Neuronal stem cell (in vitro differentiated cells): ENCODE measurements around the gene SPINK4. TPM values are rescaled to one million over a fixed set of nuclear protein-coding genes. Genes with fewer than 3 reads are reported as not detected.
A peak's percentile ranks its signal among the peaks of the same experiment; 100 is the strongest.

Experiments
- DNase-seq: peaks from one replicate; pipeline ENCODE4 v3.0.0-alpha.2; 2013; ENCODE audit warnings: low spot score
- H2AFZ ChIP-seq: one replicate; pipeline ENCODE4 v1.6.1; 2013; ENCODE audit warnings: mild to moderate bottlenecking, low read length, inconsistent platforms
- H2AK5ac ChIP-seq: 2 replicates; pipeline ENCODE4 v1.6.1; 2013; ENCODE audit warnings: low read depth, mild to moderate bottlenecking, inconsistent platforms, low read length, moderate library complexity, mixed read lengths
- H2BK120ac ChIP-seq: 2 replicates; pipeline ENCODE4 v1.6.1; 2013; ENCODE audit warnings: low read depth, mild to moderate bottlenecking, inconsistent platforms, low read length, moderate library complexity, mixed read lengths
- H2BK12ac ChIP-seq: one replicate; pipeline ENCODE4 v1.6.1; 2013; ENCODE audit warnings: low read length, inconsistent platforms
- H2BK15ac ChIP-seq: 2 replicates; pipeline ENCODE4 v1.6.1; 2013; ENCODE audit warnings: mild to moderate bottlenecking, low read length, inconsistent platforms, mixed read lengths
- H2BK5ac ChIP-seq: one replicate; pipeline ENCODE4 v1.6.1; 2013; ENCODE audit warnings: inconsistent platforms, mild to moderate bottlenecking, low read length, moderate library complexity
- H3K14ac ChIP-seq: one replicate; pipeline ENCODE4 v1.6.1; 2013; ENCODE audit warnings: low read length, inconsistent platforms
- H3K18ac ChIP-seq: 2 replicates; pipeline ENCODE4 v1.6.1; 2013; ENCODE audit warnings: low read length, inconsistent platforms
- H3K23ac ChIP-seq: 2 replicates; pipeline ENCODE4 v1.6.1; 2013; ENCODE audit warnings: low read depth, mild to moderate bottlenecking, mixed read lengths, low read length, inconsistent platforms; ENCODE audit not compliant: poor library complexity
- H3K27ac ChIP-seq: replicated peaks from 3 replicates; pipeline ENCODE4 v1.5.1; 2013; ENCODE audit warnings: low read length, inconsistent platforms
- H3K27me3 ChIP-seq, 3 experiments: 2 replicates each; pipeline ENCODE4 v1.6.1; 2013; ENCODE audit warnings: low read length in 3 of 3, mild to moderate bottlenecking in 2 of 3, inconsistent platforms in 1 of 3, low read depth in 1 of 3, mixed read lengths in 1 of 3, moderate library complexity in 1 of 3; ENCODE audit not compliant: control insufficient read depth in 3 of 3, insufficient read depth in 3 of 3
- H3K36me3 ChIP-seq, 2 donors: replicated peaks in 1 of 2; 2 replicates each; pipeline ENCODE4 v1.6.1; 2013; ENCODE audit warnings: low read length in 2 of 2; ENCODE audit not compliant: control insufficient read depth in 2 of 2, insufficient read depth in 2 of 2
- H3K4ac ChIP-seq: 2 replicates; pipeline ENCODE4 v1.6.1; 2013; ENCODE audit warnings: inconsistent platforms, mild to moderate bottlenecking, low read length, moderate library complexity
- H3K4me1 ChIP-seq, 2 donors: 1 replicate in 1 of 2; 2 replicates in 1 of 2; pipeline ENCODE4 v1.6.1; 2013; ENCODE audit warnings: low read length in 2 of 2, low read depth in 1 of 2; ENCODE audit not compliant: control insufficient read depth in 2 of 2, insufficient read depth in 1 of 2
- H3K4me2 ChIP-seq: one replicate; pipeline ENCODE4 v1.6.1; 2013; ENCODE audit warnings: mild to moderate bottlenecking, low read length, inconsistent platforms; ENCODE audit not compliant: insufficient read depth, poor library complexity, severe bottlenecking
- H3K4me3 ChIP-seq, 2 donors: 2 replicates each; pipeline ENCODE4 v1.5.1; 2013; ENCODE audit warnings: low read length in 2 of 2, mild to moderate bottlenecking in 2 of 2, inconsistent platforms in 1 of 2, moderate library complexity in 1 of 2
- H3K79me1 ChIP-seq: one replicate; pipeline ENCODE4 v1.6.1; 2013; ENCODE audit warnings: low read depth, mild to moderate bottlenecking, inconsistent platforms, low read length, moderate library complexity
- H3K9ac ChIP-seq: one replicate; pipeline ENCODE4 v1.6.1; 2013; ENCODE audit warnings: mild to moderate bottlenecking, low read depth, low read length, inconsistent platforms; ENCODE audit not compliant: poor library complexity
- H3K9me3 ChIP-seq, 2 donors: replicated peaks in 1 of 2; 2 replicates each; pipeline versions ENCODE3 to v1.6.1; 2013; ENCODE audit warnings: low read length in 2 of 2, mild to moderate bottlenecking in 2 of 2, inconsistent platforms in 1 of 2, low read depth in 1 of 2, mixed read lengths in 1 of 2, moderate library complexity in 1 of 2; ENCODE audit not compliant: control insufficient read depth in 2 of 2, insufficient read depth in 1 of 2
- H4K8ac ChIP-seq: one replicate; pipeline ENCODE4 v1.6.1; 2013; ENCODE audit warnings: low read depth, mild to moderate bottlenecking, inconsistent platforms, low read length, moderate library complexity
- H4K91ac ChIP-seq: one replicate; pipeline ENCODE4 v1.6.1; 2013; ENCODE audit warnings: low read length, low read depth, mild to moderate bottlenecking, inconsistent platforms; ENCODE audit not compliant: poor library complexity
- WGBS, 2 donors: extraction: QIAGEN DNeasy Blood & Tissue Kit; methylation state at CpG; one replicate each; pipeline ENCODE4 v1.1.7; 2013; ENCODE audit warnings: missing lambda C conversion rate in 2 of 2, mixed read lengths in 1 of 2; ENCODE audit not compliant: insufficient read length in 2 of 2, insufficient replicate concordance in 1 of 2; ENCODE audit errors: extremely low coverage in 2 of 2; 5-methylcytosine and 5-hydroxymethylcytosine counted together
- polyA plus RNA-seq, 2 experiments: library from polyadenylated mRNA; stranded (reverse); fragments of 200-250 nt; gene quantifications; one replicate each; pipeline ENCODE4 v1.2.3, GENCODE V29; 2013

SPINK4 gene, protein sequence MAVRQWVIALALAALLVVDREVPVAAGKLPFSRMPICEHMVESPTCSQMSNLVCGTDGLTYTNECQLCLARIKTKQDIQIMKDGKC
- not detected for polyA plus RNA-seq (2013, experiment 1 of 2)
- polyA plus RNA-seq (2013, experiment 2 of 2): not detected

DNA sequence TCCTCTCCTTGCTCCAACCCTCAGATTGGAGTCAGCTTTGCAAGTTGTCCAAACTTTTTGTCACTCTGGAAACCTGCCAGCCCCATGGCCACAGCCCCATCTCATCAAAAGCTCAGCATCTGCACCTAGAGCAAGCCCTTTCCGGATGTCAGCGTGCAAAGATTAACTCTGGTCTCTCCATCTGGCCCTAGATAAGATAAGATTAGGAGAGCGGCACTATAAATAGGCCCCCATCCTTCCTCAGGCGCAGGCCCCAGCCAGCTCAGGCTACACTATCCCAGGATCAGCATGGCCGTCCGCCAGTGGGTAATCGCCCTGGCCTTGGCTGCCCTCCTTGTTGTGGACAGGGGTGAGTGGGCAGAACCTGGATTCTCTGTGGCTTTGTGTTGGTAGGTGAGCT is at the start of gene SPINK4:
Gene SPINK4 (plus strand): TSS at position 247 of the 400 bp plus-strand sequence. CDS start 42 bp downstream, at position 289.
- Histone ChIP-seq H2BK120ac (no peak within 1 kb of the TSS), H3K4ac (no peak within 1 kb of the TSS), H3K79me1 (no peaks in the 10 kb centered on the region), H3K27me3 (peaks cover 0 to 3% (median 3%) of the 10 kb centered on the region in 3 experiments), H3K9ac (no peak within 1 kb of the TSS), H3K9me3 (no peaks in the 10 kb centered on the region), H2BK5ac (no peak within 1 kb of the TSS), H3K36me3 (no peaks in the 10 kb centered on the region), H3K4me1 (peaks cover 0 to 2% of the 10 kb centered on the region in 2 donors), H3K27ac (no peak within 1 kb of the TSS), H2BK15ac (no peak within 1 kb of the TSS), H4K8ac (no peak within 1 kb of the TSS), H2AFZ (peak within 1 kb of the TSS; percentile 74), H3K23ac (no peak within 1 kb of the TSS), H2BK12ac (no peak within 1 kb of the TSS), H3K18ac (no peak within 1 kb of the TSS), H3K4me3 (no peak within 1 kb of the TSS), H2AK5ac (no peak within 1 kb of the TSS), H3K14ac (no peak within 1 kb of the TSS), H3K4me2 (no peak within 1 kb of the TSS), H4K91ac (no peak within 1 kb of the TSS)
- DNase-seq: no peak
- WGBS, 2 donors: no CpG with 5 or more reads among the region's 7 CpGs

DNA sequence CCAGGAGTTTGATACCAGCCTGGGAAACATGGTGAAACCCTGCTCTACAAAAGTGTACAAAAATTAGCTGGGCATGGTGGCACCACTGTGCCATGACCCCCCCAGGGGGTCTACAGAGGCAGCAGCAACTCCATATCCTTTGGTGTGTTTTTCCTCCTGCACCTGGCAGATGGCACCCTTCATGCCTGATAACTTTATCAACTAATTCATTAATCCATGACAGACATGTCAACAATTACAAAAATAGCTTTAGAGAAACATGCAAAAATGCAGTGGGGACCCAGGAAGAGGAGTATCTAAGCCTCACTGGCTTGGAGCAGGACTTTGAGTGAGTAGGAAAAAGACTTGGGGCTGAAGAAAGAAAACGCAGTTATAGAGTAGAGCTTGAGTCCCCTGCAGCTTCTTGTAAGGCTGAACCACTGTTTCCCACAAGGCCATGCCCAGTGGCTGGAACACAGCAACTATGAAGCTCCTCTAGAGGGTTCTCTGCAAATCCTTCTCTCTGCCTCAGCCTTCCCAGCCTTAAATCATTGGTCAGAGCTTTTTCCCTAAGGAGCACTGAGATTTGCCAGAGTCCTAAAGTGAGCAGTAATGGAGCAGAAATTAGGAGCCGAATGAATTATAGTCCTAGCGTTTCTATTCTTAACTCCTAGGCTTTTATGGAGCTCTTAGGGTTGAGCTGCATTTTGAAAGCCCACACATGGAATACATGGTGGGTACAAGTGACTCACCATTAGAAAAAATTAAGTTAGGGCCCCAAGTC is 47.3 kb upstream of the SPINK4 start:
- H3K4ac ChIP-seq: no peak overlapping the region
- H2BK120ac ChIP-seq: no peak overlapping the region
- no peaks in the 10 kb centered on the region for H3K36me3 ChIP-seq
- no peak overlapping the region for H3K4me3 ChIP-seq
- DNase-seq: no peak
- no peak overlapping the region for H4K91ac ChIP-seq
- no peak overlapping the region for H2BK5ac ChIP-seq
- no peak overlapping the region for H3K14ac ChIP-seq
- H3K79me1 ChIP-seq: no peaks in the 10 kb centered on the region
- H3K9me3 ChIP-seq: no peaks in the 10 kb centered on the region
- H3K23ac ChIP-seq: no peak overlapping the region
- no peak overlapping the region for H3K27ac ChIP-seq
- H3K9ac ChIP-seq: no peak overlapping the region
- H3K4me1 ChIP-seq: peaks cover 4 to 11% of the 10 kb centered on the region in 2 donors
- H2BK15ac ChIP-seq: no peak overlapping the region
- H3K27me3 ChIP-seq: peaks cover 0 to 52% (median 0%) of the 10 kb centered on the region in 3 experiments
- no peak overlapping the region for H3K18ac ChIP-seq
- H4K8ac ChIP-seq: no peak overlapping the region
- WGBS, 2 donors: no CpG with 5 or more reads among the region's 3 CpGs
- no peak overlapping the region for H3K4me2 ChIP-seq
- H2AFZ ChIP-seq: no peak overlapping the region
- H2AK5ac ChIP-seq: no peak overlapping the region
- no peak overlapping the region for H2BK12ac ChIP-seq

DNA sequence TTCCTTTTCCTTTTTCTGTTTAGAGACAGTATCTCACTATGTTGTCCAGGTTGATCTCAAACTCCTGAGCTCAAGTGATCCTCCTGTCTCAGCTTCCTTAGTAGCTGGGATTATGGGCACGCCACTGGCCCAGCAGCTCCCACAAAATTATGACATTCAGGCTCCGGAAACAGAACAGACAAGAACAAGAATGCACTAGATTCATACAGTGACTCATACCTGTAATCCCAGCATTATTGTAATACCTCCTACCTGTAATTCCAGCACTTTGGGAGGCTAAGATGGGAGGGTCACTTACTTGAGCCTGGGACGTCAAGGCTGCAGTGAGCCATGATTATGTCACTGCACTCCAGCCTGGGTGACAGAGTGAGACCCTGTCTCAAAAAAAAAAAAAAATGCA is 46.1 kb upstream of the SPINK4 start:
- H3K9ac ChIP-seq: no peak overlapping the region

DNA sequence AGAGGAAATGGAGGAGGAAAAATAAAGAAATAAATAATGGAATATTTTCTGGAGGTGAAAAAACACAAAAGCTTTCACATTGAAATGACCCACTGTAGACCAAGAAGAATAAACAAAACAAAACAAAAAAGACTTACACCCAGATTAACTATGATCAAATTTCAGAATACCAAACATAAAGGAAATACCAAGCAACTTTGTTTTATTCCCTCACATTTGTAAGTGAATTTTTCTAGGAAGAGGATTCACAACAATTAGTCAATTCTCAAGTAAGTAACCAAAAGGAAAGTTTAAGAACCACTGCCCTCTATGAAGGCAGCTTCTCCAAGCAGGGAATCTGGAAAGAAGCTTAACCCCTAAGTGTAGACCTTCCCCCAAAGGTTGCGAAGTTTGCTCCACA is 43.2 kb upstream of the SPINK4 start:
- no peak overlapping the region for H2AFZ ChIP-seq
- no CpG with 5 or more reads among the region's 1 CpG for WGBS, 2 donors
- no peak for DNase-seq

More for the DNA sequence above, 46.1 kb upstream of the SPINK4 start:
- Histone ChIP-seq H2BK12ac (no peak overlapping the region), H3K9me3 (no peaks in the 10 kb centered on the region), H3K4me3 (no peak overlapping the region), H3K79me1 (no peaks in the 10 kb centered on the region), H2BK120ac (no peak overlapping the region), H3K4me1 (peaks cover 2 to 9% of the 10 kb centered on the region in 2 donors), H3K27me3 (peaks cover 0 to 51% (median 0%) of the 10 kb centered on the region in 3 experiments), H2AFZ (no peak overlapping the region), H3K36me3 (no peaks in the 10 kb centered on the region), H3K18ac (no peak overlapping the region), H3K23ac (no peak overlapping the region), H2BK15ac (no peak overlapping the region), H3K27ac (no peak overlapping the region), H4K91ac (no peak overlapping the region), H3K14ac (no peak overlapping the region), H4K8ac (no peak overlapping the region), H2AK5ac (no peak overlapping the region), H2BK5ac (no peak overlapping the region), H3K4me2 (no peak overlapping the region), H3K4ac (no peak overlapping the region)
- DNase-seq: no peak
- no CpG with 5 or more reads among the region's 3 CpGs for WGBS, 2 donors

More for the DNA sequence above, 43.2 kb upstream of the SPINK4 start:
- Histone ChIP-seq H3K36me3 (no peaks in the 10 kb centered on the region), H2BK5ac (no peak overlapping the region), H4K91ac (no peak overlapping the region), H3K4me3 (no peak overlapping the region), H2BK120ac (no peak overlapping the region), H3K79me1 (no peaks in the 10 kb centered on the region), H2BK15ac (no peak overlapping the region), H3K27me3 (peaks cover 0 to 62% (median 0%) of the 10 kb centered on the region in 3 experiments), H3K14ac (no peak overlapping the region), H3K4me2 (no peak overlapping the region), H4K8ac (no peak overlapping the region), H3K4me1 (no peaks in the 10 kb centered on the region), H2BK12ac (no peak overlapping the region), H3K9me3 (no peaks in the 10 kb centered on the region), H3K23ac (no peak overlapping the region), H3K4ac (no peak overlapping the region), H3K9ac (no peak overlapping the region), H3K18ac (no peak overlapping the region), H2AK5ac (no peak overlapping the region), H3K27ac (no peak overlapping the region)
